Measurements from ENCODE around the gene UNCX. TPM values are rescaled to one million over a fixed set of nuclear protein-coding genes. Genes with fewer than 3 reads are reported as not detected.

UNCX gene
- total RNA-seq, 3 donors from 2014 or later, result not detected

Other genes starting within 250 kb of the UNCX start
- not detected for gene CYP2W1, start 249.7 kb upstream of the UNCX start, total RNA-seq
- under 1 TPM in 2 of 3 donors, not detected in 1; 0.21 to 0.52 TPM for gene GPR146, start 188.3 kb upstream of the UNCX start, total RNA-seq
- under 1 TPM; 0.08 to 0.11 (median 0.08) TPM for gene GPER1, start 144.8 kb upstream of the UNCX start, total RNA-seq
- gene ZFAND2A, start 72.7 kb upstream of the UNCX start, total RNA-seq, result 10 to 100 TPM; 19.3 to 25.0 (median 22.3) TPM
- 1 to 10 TPM; 1.3 to 2.7 (median 1.4) TPM for gene MICALL2, start 226.6 kb downstream of the UNCX start, total RNA-seq